ENCODE measurements around the gene GGTA1.

DNA sequence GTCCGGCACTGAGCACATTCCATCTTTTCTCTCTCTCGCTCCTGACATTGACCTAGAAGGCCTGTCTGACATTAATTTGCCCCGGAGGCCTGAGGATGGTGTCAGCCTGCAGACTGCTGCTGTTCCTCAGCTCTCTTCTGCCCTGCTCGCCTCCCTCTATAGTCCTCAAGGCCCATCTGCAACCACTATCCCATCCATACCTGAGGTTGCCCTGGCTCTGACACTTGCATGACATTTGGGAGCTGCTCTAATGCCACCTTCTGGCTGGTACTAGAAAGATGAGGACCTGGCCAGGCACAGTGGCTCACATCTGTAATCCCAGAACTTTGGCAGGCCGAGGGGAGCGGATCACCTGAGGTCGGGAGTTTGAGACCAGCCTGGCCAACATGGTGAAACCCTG, 38.6 kb upstream of the GGTA1 start:
- no peak for TF ChIP-seq GATA2 (IDR thresholded peaks at IDR 0.05; ENCODE audit: low read depth, low read length)
- TF ChIP-seq GATA3 (IDR thresholded peaks at IDR 0.05; ENCODE audit: low read depth, low read length): no peak
